GM19372 (cell line): ENCODE data around the gene PIF1.
"Not testable (repeated sequence)": the region's sequence is repeated elsewhere in the genome, so short reads cannot be mapped to it uniquely, and the experiment has no call there.

Experiments used
- ATAC-seq: cut with Tn5 transposase; IDR thresholded peaks from one replicate; pipeline ENCODE4 v1.9.1; 2021; ENCODE audit warnings: mild to moderate bottlenecking, low read depth, moderate library complexity; ENCODE audit not compliant: unreplicated experiment

The PIF1 gene

GRCh38 chr15:64813075-64813474 lies 12.4 kb downstream of the PIF1 start:
- ATAC-seq, result no peak

GRCh38 chr15:64810497-64811326 lies 14.7 kb downstream of the PIF1 start:
- no peak for ATAC-seq

- no peak for ATAC-seq
Observed at GRCh38 chr15:64809649-64810496, 15.6 kb downstream of the PIF1 start.

- ATAC-seq, result no peak
Observed at GRCh38 chr15:64808785-64809453, 16.5 kb downstream of the PIF1 start.

GRCh38 chr15:64807751-64808222 lies 17.7 kb downstream of the PIF1 start:
- no peak for ATAC-seq

- ATAC-seq, result no peak
Observed at GRCh38 chr15:64807051-64807749, 18.2 kb downstream of the PIF1 start.

- ATAC-seq, result no peak
Observed at GRCh38 chr15:64806509-64806908, 18.9 kb downstream of the PIF1 start.

- no peak for ATAC-seq
Observed at GRCh38 chr15:64804619-64805018, 20.8 kb downstream of the PIF1 start.

- no peak for ATAC-seq
Observed at GRCh38 chr15:64803526-64803925, 21.9 kb downstream of the PIF1 start.

- ATAC-seq, result no peak
Observed at GRCh38 chr15:64800476-64800875, 25.0 kb downstream of the PIF1 start.

GRCh38 chr15:64798905-64799304 lies 26.5 kb downstream of the PIF1 start:
- ATAC-seq, result not testable (repeated sequence)

- ATAC-seq, result not testable (repeated sequence)
Observed at GRCh38 chr15:64795921-64796320, 29.5 kb downstream of the PIF1 start.

GRCh38 chr15:64795299-64795698 lies 30.1 kb downstream of the PIF1 start:
- ATAC-seq, result not testable (repeated sequence)

- no peak for ATAC-seq
Observed at GRCh38 chr15:64792282-64792681, 33.2 kb downstream of the PIF1 start.

GRCh38 chr15:64791401-64791800 lies 34.0 kb downstream of the PIF1 start:
- no peak for ATAC-seq

- ATAC-seq, result no peak
Observed at GRCh38 chr15:64783796-64784195, 41.7 kb downstream of the PIF1 start.

- no peak for ATAC-seq
Observed at GRCh38 chr15:64782751-64783150, 42.7 kb downstream of the PIF1 start.

- ATAC-seq, result no peak
Observed at GRCh38 chr15:64781299-64781698, 44.1 kb downstream of the PIF1 start.

GRCh38 chr15:64780600-64781156 lies 44.8 kb downstream of the PIF1 start:
- no peak for ATAC-seq

- no peak for ATAC-seq
Observed at GRCh38 chr15:64779630-64780029, 45.8 kb downstream of the PIF1 start.
